ENCODE data around the gene RPEL1.
"Not testable (repeated sequence)": the region's sequence is repeated elsewhere in the genome, so short reads cannot be mapped to it uniquely, and the experiment has no call there.

Gene RPEL1

DNA sequence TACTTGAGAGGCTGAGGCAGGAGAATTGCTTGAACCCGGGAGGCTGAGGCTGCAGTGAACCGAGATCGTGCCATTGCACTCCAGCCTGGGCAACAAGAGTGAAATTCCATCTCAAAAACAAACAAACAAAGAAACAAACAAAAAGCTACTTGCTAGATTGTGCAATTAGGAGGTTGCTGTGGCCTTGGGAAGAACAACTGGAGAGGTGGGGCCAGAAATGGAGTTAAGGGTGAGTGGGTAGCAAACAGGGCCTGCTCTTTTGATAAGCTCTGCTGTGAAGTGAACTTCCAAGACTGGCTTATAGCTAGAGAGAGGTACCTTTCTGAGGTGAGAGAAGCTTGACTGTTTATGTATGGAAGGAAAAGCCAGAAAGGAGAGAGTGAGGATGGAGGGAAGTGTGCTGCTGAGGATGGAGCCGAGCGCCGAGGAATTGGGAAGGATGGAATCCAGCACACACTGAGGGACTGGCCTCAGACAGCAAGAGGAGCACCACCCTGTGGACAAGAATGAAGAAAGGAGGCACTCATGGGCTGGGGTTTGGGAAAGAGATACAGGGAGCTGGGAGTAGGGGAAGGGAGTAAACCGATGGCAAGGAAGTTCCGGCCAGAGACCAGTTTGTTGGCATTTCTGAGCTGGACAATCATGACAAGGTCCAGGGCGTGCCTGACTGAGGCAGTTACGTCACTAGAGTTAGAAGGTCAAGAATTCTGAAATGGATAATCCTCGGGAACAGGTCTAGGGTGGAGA is 7.0 kb upstream of the RPEL1 start:
- no peak for DNase-seq

DNA sequence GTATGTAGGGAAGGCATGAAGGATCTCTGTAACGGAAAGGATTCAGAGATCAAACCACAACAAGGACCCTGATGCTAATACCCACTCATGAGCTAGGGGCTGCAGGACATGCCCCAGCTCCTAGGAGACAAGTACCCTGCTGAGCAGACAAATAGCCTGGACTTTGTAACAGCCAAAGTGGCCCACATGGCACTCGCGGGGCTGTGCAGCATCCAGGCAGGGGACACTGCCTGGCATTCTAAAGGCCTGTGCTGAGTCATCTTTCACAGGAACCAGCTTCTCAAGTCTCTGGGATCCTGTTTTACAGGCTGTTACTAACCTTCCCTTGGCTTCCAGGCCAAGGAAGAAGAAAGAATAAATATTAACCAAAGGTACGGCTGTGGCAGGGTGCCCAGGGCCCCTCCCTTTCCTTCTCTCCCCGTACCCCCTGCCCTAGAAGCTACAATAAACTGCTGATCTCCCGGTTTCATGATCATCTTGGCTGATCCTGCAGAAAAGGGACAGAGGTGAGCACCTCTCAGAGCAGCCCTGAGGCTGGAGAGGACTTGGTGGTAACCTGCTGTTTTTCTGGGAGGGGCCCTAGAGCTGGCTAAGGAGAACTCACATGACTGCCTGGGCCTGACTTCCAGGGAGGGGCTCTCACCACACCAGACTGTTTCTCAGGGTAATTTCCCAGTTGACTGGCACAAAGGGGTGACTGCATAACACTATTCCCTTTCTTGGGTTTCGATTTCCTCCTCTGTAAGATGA is 4.2 kb upstream of the RPEL1 start:
- DNase-seq = no peak

DNA sequence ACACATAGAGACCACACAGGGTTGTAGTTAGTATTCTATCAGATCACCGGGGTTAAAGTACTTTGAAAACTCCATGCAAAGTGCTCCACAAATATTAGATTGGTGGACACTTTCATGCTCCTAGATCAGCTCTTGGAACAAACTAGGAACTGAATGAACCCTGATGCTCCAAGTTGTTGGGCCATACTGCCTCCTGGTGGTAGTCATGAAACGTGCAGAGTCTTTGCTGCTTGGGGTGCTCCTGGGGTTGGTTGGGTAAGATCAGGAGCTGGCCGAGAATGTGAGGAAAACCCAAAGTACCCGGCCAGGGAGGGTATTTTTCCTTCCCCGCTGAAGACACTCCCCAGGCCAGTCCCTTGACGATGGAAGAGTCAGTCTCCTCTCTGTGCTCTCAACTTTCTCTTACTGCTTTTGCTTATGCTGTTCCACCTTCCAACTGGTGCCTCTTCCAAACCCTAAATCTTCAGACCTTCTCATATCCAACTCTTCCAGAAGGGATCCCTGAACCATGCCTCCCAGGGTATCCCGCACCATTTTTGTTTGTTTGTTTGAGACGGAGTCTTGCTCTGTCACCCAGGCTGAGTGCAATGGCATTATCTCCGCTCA is 918 bp upstream of the RPEL1 start:
- DNase-seq = peak; percentile 36

- DNase-seq = no peak
Observed at GRCh38 chr10:103246324-103246723, 637 bp downstream of the RPEL1 start.

DNA sequence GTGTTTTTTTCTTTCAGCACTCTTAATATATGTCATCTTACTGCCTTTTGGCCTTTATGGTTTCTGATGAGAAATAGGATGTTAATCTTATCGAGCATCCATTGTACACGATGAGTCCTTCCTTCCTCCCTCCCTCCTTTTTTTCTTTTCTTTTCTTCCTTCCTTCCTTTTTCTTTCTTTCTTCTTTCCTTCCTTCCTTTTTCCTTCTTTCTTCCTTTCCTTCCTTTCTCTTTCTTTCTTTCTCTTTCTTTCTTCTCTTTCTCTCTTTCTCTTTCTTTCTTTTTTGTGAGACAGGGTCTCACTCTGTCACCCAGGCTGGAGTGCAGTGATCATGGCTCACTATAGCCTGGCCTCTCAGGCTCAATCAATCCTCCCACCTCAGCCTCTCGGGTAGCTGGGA is 8.4 kb downstream of the RPEL1 start:
- DNase-seq = no peak

DNA sequence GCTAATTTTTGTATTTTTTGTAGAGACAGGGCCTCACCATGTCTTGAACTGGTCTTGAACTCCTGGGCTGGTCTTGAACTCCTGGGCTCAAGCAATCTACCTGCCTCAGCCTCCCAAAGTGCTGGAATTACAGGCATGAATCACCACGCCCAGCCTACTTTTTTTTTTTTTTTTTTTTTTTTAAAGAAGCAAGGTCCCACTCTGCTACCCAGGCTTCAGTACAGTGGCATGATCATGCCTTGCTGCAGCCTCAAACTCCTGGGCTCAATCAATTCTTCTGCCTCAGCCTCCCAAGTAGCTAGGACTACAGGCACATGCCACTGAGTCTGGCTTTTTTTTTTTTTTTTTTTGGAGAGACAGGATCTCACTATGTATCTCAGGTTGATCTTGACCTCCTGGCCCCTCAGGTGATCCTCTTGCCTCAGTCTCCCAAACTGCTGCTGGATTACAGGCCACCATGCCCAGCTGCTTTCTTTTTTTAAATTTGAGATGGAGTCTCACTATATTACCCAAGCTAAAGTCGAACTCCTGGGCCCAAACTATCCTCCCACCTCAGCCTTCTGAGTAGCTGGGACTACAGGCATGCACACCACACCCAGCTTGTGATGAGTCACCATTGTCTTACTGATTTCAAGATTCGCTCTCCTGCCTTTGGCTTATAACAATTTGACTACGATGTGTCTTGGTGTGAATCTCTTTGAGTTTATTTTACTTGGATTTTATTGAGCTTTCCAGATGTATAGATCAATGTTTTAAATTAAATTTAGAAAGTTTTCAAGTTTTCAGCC is 9.0 kb downstream of the RPEL1 start:
- DNase-seq = no peak

GRCh38 chr10:103256613-103257012 is 10.9 kb downstream of the RPEL1 start:
- no peak for DNase-seq

DNA sequence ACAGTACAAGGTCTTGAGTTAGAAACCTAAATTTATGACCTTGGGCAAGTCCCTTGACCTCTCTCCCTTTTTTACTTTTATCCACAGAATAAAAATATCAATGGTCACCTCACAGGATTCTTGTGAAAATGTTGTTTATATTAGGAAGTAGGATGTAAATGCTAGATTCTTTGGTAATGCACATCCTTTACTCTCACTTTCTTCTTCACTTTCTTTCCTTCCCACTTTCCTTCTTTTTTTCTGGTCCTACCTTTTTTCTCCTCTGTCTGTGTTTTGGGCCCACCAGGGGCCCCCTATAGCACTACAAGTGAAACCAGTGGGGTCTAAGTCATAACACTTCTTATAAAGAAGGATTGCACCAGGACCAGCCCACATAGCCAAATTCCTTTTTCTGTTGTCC is 12.1 kb downstream of the RPEL1 start:
- DNase-seq = no peak

- not testable (repeated sequence) for DNase-seq
Observed at GRCh38 chr10:103258928-103259327, 13.2 kb downstream of the RPEL1 start.

DNA sequence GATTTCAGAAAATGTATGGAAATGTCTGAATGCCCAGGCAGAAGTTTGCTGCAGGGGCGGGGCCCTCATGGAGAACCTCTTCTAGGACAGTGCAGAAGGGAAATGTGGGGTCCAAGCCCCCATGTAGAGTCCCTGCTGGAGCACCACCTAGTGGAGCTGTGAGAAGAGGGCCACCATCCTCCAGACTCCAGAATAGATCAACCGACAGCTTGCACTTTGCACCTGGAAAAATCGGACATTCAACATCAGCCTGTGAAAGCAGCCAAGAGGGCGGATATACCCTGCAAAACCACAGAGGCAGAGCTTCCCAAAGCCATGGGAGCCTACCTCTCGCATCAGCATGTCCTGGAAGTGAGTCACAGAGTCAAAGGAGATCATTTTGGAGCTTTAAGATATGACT is 14.3 kb downstream of the RPEL1 start:
- DNase-seq = no peak

- no peak for DNase-seq
Observed at GRCh38 chr10:103262229-103262628, 16.5 kb downstream of the RPEL1 start.

GRCh38 chr10:103265717-103266329 is 20.1 kb downstream of the RPEL1 start:
- DNase-seq = no peak

GRCh38 chr10:103273041-103273441 is 27.4 kb downstream of the RPEL1 start:
- no peak for DNase-seq

GRCh38 chr10:103276251-103276895 is 30.7 kb downstream of the RPEL1 start:
- no peak for DNase-seq

- peak; percentile 49 for DNase-seq
Observed at GRCh38 chr10:103276896-103277712, 31.4 kb downstream of the RPEL1 start, which contains the start of gene INA. INA (plus strand) TSS chr10:103277138; CDS start chr10:103277212, 74 bp downstream.

DNA sequence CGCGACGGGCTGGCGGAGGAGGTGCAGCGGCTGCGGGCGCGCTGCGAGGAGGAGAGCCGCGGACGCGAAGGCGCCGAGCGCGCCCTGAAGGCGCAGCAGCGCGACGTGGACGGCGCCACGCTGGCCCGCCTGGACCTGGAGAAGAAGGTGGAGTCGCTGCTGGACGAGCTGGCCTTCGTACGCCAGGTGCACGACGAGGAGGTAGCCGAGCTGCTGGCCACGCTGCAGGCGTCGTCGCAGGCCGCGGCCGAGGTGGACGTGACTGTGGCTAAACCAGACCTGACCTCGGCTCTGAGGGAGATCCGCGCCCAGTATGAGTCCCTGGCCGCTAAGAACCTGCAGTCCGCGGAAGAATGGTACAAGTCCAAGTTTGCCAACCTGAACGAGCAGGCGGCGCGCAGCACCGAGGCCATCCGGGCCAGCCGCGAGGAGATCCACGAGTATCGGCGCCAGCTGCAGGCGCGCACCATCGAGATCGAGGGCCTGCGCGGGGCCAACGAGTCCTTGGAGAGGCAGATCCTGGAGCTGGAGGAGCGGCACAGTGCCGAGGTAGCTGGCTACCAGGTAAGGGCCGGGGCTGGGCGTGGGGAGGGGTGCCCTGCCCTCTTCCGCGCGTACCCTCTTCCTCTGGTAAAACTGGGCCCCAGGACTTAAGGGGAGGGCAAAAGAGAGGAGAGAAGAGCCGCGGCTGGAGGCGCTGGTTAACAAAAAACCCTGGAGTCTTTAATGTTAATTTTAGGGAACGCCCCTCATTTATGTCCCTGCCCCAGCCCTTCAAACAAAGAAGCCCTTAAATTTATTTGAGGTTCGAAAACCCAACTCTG is 32.2 kb downstream of the RPEL1 start:
- DNase-seq = no peak

GRCh38 chr10:103278537-103278823 is 32.8 kb downstream of the RPEL1 start:
- DNase-seq = no peak

DNA sequence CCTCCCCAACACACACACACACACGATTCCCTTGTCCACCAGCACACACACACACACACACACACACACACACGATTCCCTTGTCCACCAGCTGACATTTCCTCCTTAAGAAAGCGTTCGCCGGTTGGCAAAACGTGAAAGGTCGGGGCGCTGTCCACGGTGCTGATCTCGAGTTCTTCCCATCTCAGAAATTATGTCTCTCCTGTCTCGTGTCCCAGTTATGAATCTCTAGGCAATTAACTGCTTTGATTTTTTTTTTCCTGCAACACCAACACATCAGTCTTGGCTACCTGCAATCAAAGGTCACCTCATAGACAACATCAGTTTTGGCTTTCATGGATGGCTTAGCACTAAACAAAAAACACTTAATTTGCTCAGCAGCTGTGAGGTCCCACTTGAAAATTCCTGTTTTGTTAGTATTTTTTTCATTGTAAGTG is 33.2 kb downstream of the RPEL1 start:
- DNase-seq = no peak

- DNase-seq = no peak
Observed at GRCh38 chr10:103280031-103280430, 34.3 kb downstream of the RPEL1 start.

GRCh38 chr10:103280506-103280905 is 34.8 kb downstream of the RPEL1 start:
- no peak for DNase-seq
